K562 (cell line): ENCODE measurements around the gene IL2RG. TPM values are rescaled to one million over a fixed set of nuclear protein-coding genes. Genes with fewer than 3 reads are reported as not detected.

Experiments used
- HNRNPL ChIP-seq: fragments of 200-400 bp; formaldehyde crosslinking; IDR thresholded peaks from 2 replicates; pipeline ENCODE4 v1.6.1; 2017; ENCODE audit warnings: low read depth, mild to moderate bottlenecking, low read length
- KDM4B ChIP-seq, 2 experiments: fragments of 450-650 bp in 1 of 2; sonication (generic) in 1 of 2; IDR thresholded peaks; 2 replicates each; pipeline ENCODE4 v1.6.1; 2016 to 2017; ENCODE audit warnings: borderline replicate concordance in 2 of 2, antibody characterized with exemption in 1 of 2, low read depth in 1 of 2, mild to moderate bottlenecking in 1 of 2
- KLF6 ChIP-seq: fragments of 250-450 bp; sonication (Bioruptor Pico); IDR thresholded peaks from 2 replicates; pipeline ENCODE4 v1.4.0; 2020; ENCODE audit warnings: mild to moderate bottlenecking, moderate library complexity, borderline replicate concordance
- MAZ ChIP-seq, 2 experiments: fragments of 450-650 bp in 1 of 2; sonication (generic) in 1 of 2; formaldehyde crosslinking; IDR thresholded peaks in 1 of 2; conservative IDR thresholded peaks in 1 of 2; 2 replicates each; pipeline versions ENCODE4 v1.4.0 to v1.5.0; 2020; ENCODE audit warnings: mild to moderate bottlenecking in 1 of 2, missing genetic modification reagents in 1 of 2
- NONO ChIP-seq, 2 experiments: fragments of 200-400 bp in 1 of 2; fragments of 450-650 bp in 1 of 2; formaldehyde crosslinking in 1 of 2; IDR thresholded peaks; 2 replicates each; pipeline ENCODE4 v1.6.1; 2017; ENCODE audit warnings: low read depth in 2 of 2, mild to moderate bottlenecking in 2 of 2, moderate library complexity in 2 of 2, low read length in 1 of 2
- NUFIP1 ChIP-seq: fragments of 450-650 bp; IDR thresholded peaks from 2 replicates; pipeline ENCODE4 v1.6.1; 2018; ENCODE audit not compliant: partially characterized antibody
- PKNOX1 ChIP-seq: fragments of 450-650 bp; IDR thresholded peaks from 2 replicates; pipeline ENCODE4 v1.6.1; 2016
- SMAD3 ChIP-seq: fragments of 450-650 bp; formaldehyde crosslinking; conservative IDR thresholded peaks from 2 replicates; pipeline ENCODE4 v1.4.0; 2020; ENCODE audit warnings: mild to moderate bottlenecking
- TEAD4 ChIP-seq, 2 experiments: sonication (generic) in 1 of 2; formaldehyde crosslinking in 1 of 2; IDR thresholded peaks; 2 replicates each; pipeline versions ENCODE4 v1.6.1 to v1.8.0; 2012 to 2022; ENCODE audit warnings: borderline replicate concordance in 1 of 2, inconsistent platforms in 1 of 2, low read length in 1 of 2, mild to moderate bottlenecking in 1 of 2, missing genetic modification reagents in 1 of 2
- ZFX ChIP-seq: sonication (generic); formaldehyde crosslinking; IDR thresholded peaks from 2 replicates; pipeline ENCODE4 v1.8.0; 2022; ENCODE audit warnings: mild to moderate bottlenecking, missing genetic modification reagents, moderate library complexity
- ZNF197 ChIP-seq: fragments of 200-800 bp; sonication (Bioruptor generic); IDR thresholded peaks from 2 replicates; pipeline ENCODE4 v1.6.1; 2016; ENCODE audit warnings: low read depth, missing genetic modification characterization, missing compliant biosample characterization
- polyA plus RNA-seq, 8 experiments: library from polyadenylated mRNA; depleted of rRNA in 4 of 8; stranded (reverse) in 5 of 8; unstranded in 3 of 8; fragments of >200 nt; fragmentation: Nextera tagmentation in 2 of 8; fragmentation: Illumina TruSeq in 1 of 8; extraction: Ambion mirVana in 2 of 8; extraction: Trizol in 1 of 8; gene quantifications; 2 replicates each; pipeline versions ENCODE4 v1.2.1 to v1.2.3, GENCODE V29; 2011 to 2014; ENCODE audit warnings: inconsistent platforms in 1 of 8, missing spikeins in 1 of 8
- total RNA-seq, 7 experiments: library from RNA; depleted of rRNA in 6 of 7; stranded (reverse); fragments of >200 nt in 6 of 7; fragmentation: Illumina TruSeq in 2 of 7; extraction: Trizol in 2 of 7; gene quantifications; 2 replicates each; pipeline versions ENCODE4 v1.2.1 to v1.2.3, GENCODE V29; 2011 to 2021; ENCODE audit warnings: low replicate concordance in 1 of 7
- TF ChIP-seq, protein P1 (sequence below), 3 experiments: IDR thresholded peaks in 2 of 3; conservative IDR thresholded peaks in 1 of 3; 2 replicates each; pipeline ENCODE4 v1.5.1; 2011 to 2012; ENCODE audit warnings: low read length in 3 of 3, mild to moderate bottlenecking in 3 of 3, control low read depth in 2 of 3, improper control_type of control experiment in 1 of 3, inconsistent platforms in 1 of 3, low read depth in 1 of 3, mixed read lengths in 1 of 3, moderate library complexity in 1 of 3; ENCODE audit not compliant: insufficient read depth in 2 of 3
- TF ChIP-seq, protein P2 (sequence below), 2 experiments: fragments of 450-650 bp; IDR thresholded peaks; 2 replicates each; pipeline ENCODE4 v1.6.1; 2016
- TF ChIP-seq, protein P3 (sequence below): fragments of 250-450 bp; sonication (Bioruptor Pico); IDR thresholded peaks from 2 replicates; pipeline ENCODE4 v1.5.0; 2021
- TF ChIP-seq, protein P4 (sequence below), 2 experiments: fragments of 450-650 bp in 1 of 2; sonication (generic) in 1 of 2; formaldehyde crosslinking; conservative IDR thresholded peaks; 2 replicates each; pipeline versions ENCODE4 v1.4.0 to v1.8.1; 2020 to 2022; ENCODE audit warnings: mild to moderate bottlenecking in 1 of 2, missing genetic modification reagents in 1 of 2
- TF ChIP-seq, protein P5 (sequence below): fragments of 250-450 bp; sonication (Bioruptor Pico); IDR thresholded peaks from 2 replicates; pipeline ENCODE4 v1.4.0; 2020; ENCODE audit warnings: mild to moderate bottlenecking

IL2RG gene
- total and polyA plus RNA-seq, 9 of the 15 experiments (the other 6 are each of a cell fraction or from before 2014, with no cell fraction given) = 5.5 to 55.4 (median 19.7) TPM

GRCh38 chrX:71068044-71068918, 43.1 kb downstream of the IL2RG start, which contains the start of gene SNX12 (continued):
- TF ChIP-seq, protein P1, sequence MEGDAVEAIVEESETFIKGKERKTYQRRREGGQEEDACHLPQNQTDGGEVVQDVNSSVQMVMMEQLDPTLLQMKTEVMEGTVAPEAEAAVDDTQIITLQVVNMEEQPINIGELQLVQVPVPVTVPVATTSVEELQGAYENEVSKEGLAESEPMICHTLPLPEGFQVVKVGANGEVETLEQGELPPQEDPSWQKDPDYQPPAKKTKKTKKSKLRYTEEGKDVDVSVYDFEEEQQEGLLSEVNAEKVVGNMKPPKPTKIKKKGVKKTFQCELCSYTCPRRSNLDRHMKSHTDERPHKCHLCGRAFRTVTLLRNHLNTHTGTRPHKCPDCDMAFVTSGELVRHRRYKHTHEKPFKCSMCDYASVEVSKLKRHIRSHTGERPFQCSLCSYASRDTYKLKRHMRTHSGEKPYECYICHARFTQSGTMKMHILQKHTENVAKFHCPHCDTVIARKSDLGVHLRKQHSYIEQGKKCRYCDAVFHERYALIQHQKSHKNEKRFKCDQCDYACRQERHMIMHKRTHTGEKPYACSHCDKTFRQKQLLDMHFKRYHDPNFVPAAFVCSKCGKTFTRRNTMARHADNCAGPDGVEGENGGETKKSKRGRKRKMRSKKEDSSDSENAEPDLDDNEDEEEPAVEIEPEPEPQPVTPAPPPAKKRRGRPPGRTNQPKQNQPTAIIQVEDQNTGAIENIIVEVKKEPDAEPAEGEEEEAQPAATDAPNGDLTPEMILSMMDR (IDR thresholded peaks at IDR 0.05 in 2 of 3, conservative IDR thresholded peaks at IDR 0.05 in 1 of 3; ENCODE audit: insufficient read depth in 2 of 3, low read depth in 1 of 3, low read length in 3 of 3) = no peak
- 0 out of 2 replicates have a peak, but pooled peaks have one; percentile 63 for TF ChIP-seq HNRNPL
- TF ChIP-seq SMAD3 = no peak
- TF ChIP-seq, protein P2, sequence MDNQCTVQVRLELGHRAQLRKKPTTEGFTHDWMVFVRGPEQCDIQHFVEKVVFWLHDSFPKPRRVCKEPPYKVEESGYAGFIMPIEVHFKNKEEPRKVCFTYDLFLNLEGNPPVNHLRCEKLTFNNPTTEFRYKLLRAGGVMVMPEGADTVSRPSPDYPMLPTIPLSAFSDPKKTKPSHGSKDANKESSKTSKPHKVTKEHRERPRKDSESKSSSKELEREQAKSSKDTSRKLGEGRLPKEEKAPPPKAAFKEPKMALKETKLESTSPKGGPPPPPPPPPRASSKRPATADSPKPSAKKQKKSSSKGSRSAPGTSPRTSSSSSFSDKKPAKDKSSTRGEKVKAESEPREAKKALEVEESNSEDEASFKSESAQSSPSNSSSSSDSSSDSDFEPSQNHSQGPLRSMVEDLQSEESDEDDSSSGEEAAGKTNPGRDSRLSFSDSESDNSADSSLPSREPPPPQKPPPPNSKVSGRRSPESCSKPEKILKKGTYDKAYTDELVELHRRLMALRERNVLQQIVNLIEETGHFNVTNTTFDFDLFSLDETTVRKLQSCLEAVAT (IDR thresholded peaks at IDR 0.05) = no peak
- TF ChIP-seq, protein P3, sequence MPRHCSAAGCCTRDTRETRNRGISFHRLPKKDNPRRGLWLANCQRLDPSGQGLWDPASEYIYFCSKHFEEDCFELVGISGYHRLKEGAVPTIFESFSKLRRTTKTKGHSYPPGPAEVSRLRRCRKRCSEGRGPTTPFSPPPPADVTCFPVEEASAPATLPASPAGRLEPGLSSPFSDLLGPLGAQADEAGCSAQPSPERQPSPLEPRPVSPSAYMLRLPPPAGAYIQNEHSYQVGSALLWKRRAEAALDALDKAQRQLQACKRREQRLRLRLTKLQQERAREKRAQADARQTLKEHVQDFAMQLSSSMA (CRISPR knock-in tag) = no peak
- TF ChIP-seq NONO (IDR thresholded peaks at IDR 0.05; ENCODE audit: low read depth in 2 of 2, low read length in 1 of 2) = peak in 1 of 2 experiments; percentile 84; a peak in 2 of 4 replicates
- TF ChIP-seq TEAD4 (IDR thresholded peaks at IDR 0.05; ENCODE audit: low read length) = 0 out of 2 replicates have a peak, but pooled peaks have one; percentile 26
- no peak for TF ChIP-seq TEAD4 (CRISPR knock-in tag; IDR thresholded peaks at IDR 0.05; ENCODE audit: borderline replicate concordance)
- TF ChIP-seq, protein P4, sequence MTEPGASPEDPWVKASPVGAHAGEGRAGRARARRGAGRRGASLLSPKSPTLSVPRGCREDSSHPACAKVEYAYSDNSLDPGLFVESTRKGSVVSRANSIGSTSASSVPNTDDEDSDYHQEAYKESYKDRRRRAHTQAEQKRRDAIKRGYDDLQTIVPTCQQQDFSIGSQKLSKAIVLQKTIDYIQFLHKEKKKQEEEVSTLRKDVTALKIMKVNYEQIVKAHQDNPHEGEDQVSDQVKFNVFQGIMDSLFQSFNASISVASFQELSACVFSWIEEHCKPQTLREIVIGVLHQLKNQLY (CRISPR knock-in tag; conservative IDR thresholded peaks at IDR 0.05) = no peak
- no peak for TF ChIP-seq KLF6
- TF ChIP-seq KDM4B (IDR thresholded peaks at IDR 0.05; ENCODE audit: borderline replicate concordance in 2 of 2, low read depth in 1 of 2) = peak in 1 of 2 experiments; percentile 51; a peak in 1 of 4 replicates
- TF ChIP-seq PKNOX1 = peak; percentile 74
- TF ChIP-seq ZFX (CRISPR knock-in tag) = peak; percentile 22; the same call in 1 of the 2 replicates
- TF ChIP-seq NUFIP1 = no peak
- TF ChIP-seq MAZ (CRISPR knock-in tag; conservative IDR thresholded peaks at IDR 0.05 in 1 of 2, IDR thresholded peaks at IDR 0.05 in 1 of 2) = peak; percentile 53 to 60; a peak in 1 of 4 replicates
- TF ChIP-seq, protein P5, sequence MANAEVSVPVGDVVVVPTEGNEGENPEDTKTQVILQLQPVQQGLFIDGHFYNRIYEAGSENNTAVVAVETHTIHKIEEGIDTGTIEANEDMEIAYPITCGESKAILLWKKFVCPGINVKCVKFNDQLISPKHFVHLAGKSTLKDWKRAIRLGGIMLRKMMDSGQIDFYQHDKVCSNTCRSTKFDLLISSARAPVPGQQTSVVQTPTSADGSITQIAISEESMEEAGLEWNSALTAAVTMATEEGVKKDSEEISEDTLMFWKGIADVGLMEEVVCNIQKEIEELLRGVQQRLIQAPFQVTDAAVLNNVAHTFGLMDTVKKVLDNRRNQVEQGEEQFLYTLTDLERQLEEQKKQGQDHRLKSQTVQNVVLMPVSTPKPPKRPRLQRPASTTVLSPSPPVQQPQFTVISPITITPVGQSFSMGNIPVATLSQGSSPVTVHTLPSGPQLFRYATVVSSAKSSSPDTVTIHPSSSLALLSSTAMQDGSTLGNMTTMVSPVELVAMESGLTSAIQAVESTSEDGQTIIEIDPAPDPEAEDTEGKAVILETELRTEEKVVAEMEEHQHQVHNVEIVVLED (CRISPR knock-in tag) = peak; percentile 99
- TF ChIP-seq ZNF197 (CRISPR knock-in tag) = peak; percentile 98
